Suprapubic skin (tissue), 4 donors: ENCODE data around the gene GATA3.

Source experiments
- EP300 ChIP-seq: sonication (generic); formaldehyde crosslinking; IDR thresholded peaks from one replicate; pipeline ENCODE4 v1.6.1; 2017; ENCODE audit warnings: antibody characterized with exemption
- POLR2A ChIP-seq, 2 donors: fragments of 450-650 bp; IDR thresholded peaks; one replicate each; pipeline ENCODE4 v1.6.1; 2017; ENCODE audit warnings: antibody characterized with exemption in 2 of 2, mild to moderate bottlenecking in 2 of 2, moderate library complexity in 2 of 2
- POLR2AphosphoS5 ChIP-seq, 3 donors: sonication (generic); formaldehyde crosslinking; IDR thresholded peaks; one replicate each; pipeline ENCODE4 v1.6.1; 2017; ENCODE audit warnings: antibody characterized with exemption in 3 of 3
- TF ChIP-seq, protein P1 (sequence below), 2 donors: fragments of 200-600 bp in 1 of 2; fragments of 450-650 bp in 1 of 2; sonication (generic) in 1 of 2; IDR thresholded peaks; one replicate each; pipeline ENCODE4 v1.5.1; 2016 to 2019; ENCODE audit warnings: antibody characterized with exemption in 2 of 2, mild to moderate bottlenecking in 1 of 2, moderate library complexity in 1 of 2

- TF ChIP-seq EP300 (no peak), POLR2AphosphoS5 (IDR thresholded peaks at IDR 0.05) (no peak), POLR2A (IDR thresholded peaks at IDR 0.05) (no peak)
- TF ChIP-seq, protein P1, sequence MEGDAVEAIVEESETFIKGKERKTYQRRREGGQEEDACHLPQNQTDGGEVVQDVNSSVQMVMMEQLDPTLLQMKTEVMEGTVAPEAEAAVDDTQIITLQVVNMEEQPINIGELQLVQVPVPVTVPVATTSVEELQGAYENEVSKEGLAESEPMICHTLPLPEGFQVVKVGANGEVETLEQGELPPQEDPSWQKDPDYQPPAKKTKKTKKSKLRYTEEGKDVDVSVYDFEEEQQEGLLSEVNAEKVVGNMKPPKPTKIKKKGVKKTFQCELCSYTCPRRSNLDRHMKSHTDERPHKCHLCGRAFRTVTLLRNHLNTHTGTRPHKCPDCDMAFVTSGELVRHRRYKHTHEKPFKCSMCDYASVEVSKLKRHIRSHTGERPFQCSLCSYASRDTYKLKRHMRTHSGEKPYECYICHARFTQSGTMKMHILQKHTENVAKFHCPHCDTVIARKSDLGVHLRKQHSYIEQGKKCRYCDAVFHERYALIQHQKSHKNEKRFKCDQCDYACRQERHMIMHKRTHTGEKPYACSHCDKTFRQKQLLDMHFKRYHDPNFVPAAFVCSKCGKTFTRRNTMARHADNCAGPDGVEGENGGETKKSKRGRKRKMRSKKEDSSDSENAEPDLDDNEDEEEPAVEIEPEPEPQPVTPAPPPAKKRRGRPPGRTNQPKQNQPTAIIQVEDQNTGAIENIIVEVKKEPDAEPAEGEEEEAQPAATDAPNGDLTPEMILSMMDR (IDR thresholded peaks at IDR 0.05) = peak; percentile 52 to 86
These were observed 843 bp upstream of the GATA3 start for GRCh38 chr10:8053446-8054243.
